Epithelial cell of esophagus (primary cell): ENCODE measurements around the gene GRIK2.
A peak's percentile ranks its signal among the peaks of the same experiment; 100 is the strongest.

ENCODE experiments used
- DNase-seq: peaks from one replicate; pipeline ENCODE4 v3.0.0; 2010; ENCODE audit warnings: low read depth
- H3K4me3 ChIP-seq: 2 replicates; pipeline ENCODE4 v1.5.1; 2011; ENCODE audit warnings: mild to moderate bottlenecking, low read length, control low read depth
- CTCF ChIP-seq: IDR thresholded peaks from 2 replicates; pipeline ENCODE4 v1.5.1; 2011; ENCODE audit warnings: low read depth, mild to moderate bottlenecking, low read length, control low read depth, inconsistent platforms; ENCODE audit not compliant: insufficient read depth; ENCODE audit errors: missing control alignments

Gene GRIK2

DNA sequence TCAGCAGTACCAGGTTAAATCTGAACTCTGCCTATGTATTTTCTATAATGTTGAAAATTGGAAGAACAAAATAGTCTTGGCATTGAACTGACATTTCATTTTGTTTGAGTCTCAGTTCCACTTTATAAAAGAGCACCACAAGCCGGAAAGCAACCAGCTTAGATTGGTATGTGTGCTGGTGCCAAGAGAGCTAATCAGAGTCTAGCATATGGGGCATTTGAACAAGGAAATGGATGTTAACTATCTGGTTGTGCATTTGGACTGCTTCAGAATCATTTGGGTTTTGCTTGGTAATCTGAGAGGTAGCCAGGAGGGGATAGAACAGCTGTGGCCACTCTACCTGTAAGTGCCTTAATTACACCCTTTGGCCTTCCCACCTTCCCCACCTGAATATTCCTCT lies 184.8 kb downstream of the GRIK2 start:
- no peak overlapping the region for H3K4me3 ChIP-seq
- no peak for DNase-seq
- no peak for TF ChIP-seq CTCF

DNA sequence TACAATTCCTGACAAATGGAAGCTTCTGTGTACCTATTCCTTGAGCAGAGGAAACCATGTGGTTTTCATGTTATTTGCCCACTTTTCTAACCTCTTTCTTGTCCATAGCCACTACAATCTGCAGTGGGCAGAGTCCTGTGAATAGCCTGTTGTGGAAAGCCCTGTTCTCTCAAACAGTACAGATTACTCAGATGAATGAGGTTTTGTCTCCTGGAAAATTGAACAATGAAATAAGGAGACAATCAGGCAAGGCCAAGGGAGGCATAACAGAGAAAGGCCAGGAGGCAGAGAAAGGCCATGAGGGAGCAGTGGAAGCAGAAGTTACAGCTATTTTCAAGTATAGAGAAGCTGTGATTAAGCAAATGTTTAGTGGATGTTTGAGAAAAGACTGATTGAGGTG lies 189.3 kb downstream of the GRIK2 start:
- no peak for TF ChIP-seq CTCF
- H3K4me3 ChIP-seq: no peak overlapping the region
- no peak for DNase-seq

DNA sequence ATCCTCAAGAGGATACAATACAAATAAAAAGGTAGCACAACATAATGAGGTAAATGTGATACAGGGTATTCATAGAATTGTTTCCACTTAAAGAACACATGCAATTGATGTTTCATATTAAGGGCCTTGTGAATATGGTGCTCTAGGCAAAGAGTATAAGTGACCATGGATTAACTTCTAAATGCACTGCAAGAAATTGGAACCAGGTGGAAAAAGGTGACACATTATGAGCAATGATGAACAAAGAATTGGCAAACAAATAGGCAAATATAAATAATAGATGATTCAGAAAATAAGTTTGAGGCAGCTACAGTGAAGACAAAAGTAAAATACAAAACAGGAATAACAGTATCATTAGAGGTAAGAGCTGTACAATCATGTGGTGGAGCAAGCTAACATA lies 192.0 kb downstream of the GRIK2 start:
- no peak overlapping the region for H3K4me3 ChIP-seq
- TF ChIP-seq CTCF: no peak
- DNase-seq: peak; percentile 55

- TF ChIP-seq CTCF: no peak
Observed at GRCh38 chr6:101588343-101588742, 194.8 kb downstream of the GRIK2 start.

GRCh38 chr6:101595276-101595675 lies 201.8 kb downstream of the GRIK2 start:
- no peak overlapping the region for H3K4me3 ChIP-seq
- no peak for DNase-seq
- TF ChIP-seq CTCF: no peak

More at GRCh38 chr6:101588343-101588742, 194.8 kb downstream of the GRIK2 start:
- no peak overlapping the region for H3K4me3 ChIP-seq
- no peak for DNase-seq

DNA sequence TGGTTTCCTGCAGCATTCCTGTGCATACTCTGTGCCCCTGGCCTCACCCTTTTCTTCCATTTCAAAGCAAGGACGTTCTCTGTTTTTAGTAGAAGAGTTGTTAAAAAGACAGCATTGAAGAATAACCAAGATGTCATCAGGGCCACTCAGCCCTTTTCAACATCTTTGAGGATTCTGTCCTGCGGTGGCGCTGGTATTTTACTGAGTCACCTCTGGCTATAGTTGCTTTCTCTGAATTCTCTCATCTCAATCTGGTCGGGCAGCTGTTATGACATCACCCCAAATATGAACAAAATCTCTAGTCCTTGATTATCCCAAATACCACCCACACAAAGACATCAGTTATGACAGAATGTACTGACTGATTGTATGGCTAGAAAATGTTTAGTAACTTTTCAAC lies 204.2 kb downstream of the GRIK2 start:
- no peak overlapping the region for H3K4me3 ChIP-seq
- TF ChIP-seq CTCF: no peak
- DNase-seq: peak; percentile 46

GRCh38 chr6:101605426-101605825 lies 211.9 kb downstream of the GRIK2 start:
- no peak for DNase-seq
- TF ChIP-seq CTCF: no peak
- no peak overlapping the region for H3K4me3 ChIP-seq
